Umbilical cord (tissue), 2 donors: ENCODE data around the gene SRBD1. TPM values are rescaled to one million over a fixed set of nuclear protein-coding genes. Genes with fewer than 3 reads are reported as not detected.

ENCODE experiments used
- DNase-seq: peaks from one replicate; pipeline ENCODE4 v3.0.0-alpha.2; 2015; ENCODE audit warnings: low spot score
- total RNA-seq: library from RNA; depleted of rRNA; stranded (reverse); fragments of >200 nt; gene quantifications from one replicate; pipeline ENCODE4 v1.2.3, GENCODE V29; 2014; ENCODE audit warnings: low replicate concordance; ENCODE audit not compliant: insufficient read depth

The SRBD1 gene
- total RNA-seq, 1 donor from 2014 or later = 25.3 TPM

DNA sequence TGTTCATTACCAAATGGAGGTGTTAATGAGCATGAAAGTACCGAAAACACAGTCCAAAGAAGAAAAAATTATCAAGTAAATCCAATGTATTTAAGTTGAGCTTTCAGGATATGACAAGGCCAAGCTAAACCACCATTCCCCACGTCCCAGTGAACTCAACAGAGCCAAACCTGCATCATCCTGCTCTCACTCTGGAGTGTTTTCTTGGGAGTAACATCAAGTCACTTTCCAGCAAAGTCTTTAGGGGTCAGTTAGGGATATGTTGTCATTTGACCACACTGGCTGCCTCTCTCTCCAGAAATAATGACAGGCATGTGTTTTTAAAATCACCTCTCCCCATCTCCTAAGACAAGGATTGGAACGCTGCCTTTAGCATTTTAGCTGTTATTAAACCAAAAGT, 140.5 kb downstream of the SRBD1 start:
- no peak for DNase-seq

DNA sequence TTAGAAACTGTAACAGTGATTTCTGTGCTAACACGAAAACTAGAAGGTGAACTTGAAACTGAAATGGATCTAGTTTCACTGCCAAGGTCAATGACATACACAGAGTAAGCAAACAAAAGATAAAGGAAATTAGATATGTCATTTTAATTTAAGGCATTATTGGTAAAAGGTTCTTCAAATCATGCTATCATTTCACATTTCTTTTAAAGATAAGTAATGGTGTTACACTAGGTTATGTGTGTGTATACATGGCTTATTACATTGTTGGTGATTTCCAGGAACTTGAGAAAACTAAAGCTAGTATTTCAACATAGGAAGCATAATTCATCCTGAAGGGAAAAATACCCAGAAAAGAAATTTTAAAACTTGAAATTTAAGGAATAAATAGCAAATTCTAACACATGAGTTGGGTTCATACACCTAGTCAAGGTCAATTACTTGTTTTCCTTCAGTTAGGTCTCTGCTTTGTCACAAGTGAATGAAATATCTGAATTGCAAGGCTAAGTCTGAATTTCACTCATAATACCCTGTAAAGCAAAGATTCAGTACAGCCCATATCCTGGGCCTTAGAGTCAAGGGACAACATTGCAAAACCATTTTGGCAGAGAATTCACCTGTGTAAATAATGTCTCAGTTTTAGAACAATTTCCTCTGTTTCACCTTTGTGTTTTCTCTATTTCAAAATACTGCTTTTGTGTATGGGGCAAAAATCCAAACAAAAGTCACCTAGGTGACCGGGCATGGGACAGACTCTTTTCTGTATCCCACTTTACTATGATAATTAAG, 141.6 kb downstream of the SRBD1 start:
- DNase-seq = no peak

DNA sequence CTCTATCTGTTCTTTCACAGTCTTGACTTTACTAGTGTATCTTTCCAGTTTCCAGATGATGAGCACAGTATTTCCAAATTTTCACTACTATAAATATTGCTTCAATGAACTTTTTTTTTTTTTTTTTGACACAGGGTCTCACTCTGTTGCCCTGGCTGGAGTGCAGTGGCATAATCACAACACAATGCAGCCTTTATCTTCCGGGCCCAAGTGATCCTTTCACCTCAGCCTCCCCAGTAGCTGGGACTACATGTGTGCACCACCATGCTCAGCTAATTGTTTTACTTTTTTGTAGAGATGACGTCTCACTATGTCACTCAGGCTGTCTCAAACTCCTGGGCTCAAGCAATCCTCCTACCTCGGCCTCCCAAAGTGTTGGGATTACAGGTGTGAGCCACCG, 142.8 kb downstream of the SRBD1 start:
- DNase-seq = no peak

DNA sequence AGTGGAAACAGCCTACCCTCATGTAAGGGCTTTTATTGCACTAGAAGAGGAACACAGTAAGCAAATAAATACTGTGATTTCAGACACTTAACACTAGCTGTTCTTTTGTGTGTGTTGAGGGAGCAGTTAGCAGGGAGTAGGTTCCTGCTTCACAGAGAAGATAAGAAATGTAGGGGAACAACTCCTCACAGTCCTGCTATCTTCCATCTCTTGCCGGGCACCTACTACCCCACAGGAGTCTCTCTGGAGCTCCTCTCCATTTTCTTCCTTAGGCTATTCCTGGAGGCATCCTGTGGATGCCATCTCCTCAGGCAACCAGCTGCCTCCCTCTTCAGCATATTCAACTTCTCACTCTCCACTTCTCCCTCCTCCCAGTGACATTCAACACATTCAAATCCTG, 145.0 kb downstream of the SRBD1 start:
- no peak for DNase-seq

DNA sequence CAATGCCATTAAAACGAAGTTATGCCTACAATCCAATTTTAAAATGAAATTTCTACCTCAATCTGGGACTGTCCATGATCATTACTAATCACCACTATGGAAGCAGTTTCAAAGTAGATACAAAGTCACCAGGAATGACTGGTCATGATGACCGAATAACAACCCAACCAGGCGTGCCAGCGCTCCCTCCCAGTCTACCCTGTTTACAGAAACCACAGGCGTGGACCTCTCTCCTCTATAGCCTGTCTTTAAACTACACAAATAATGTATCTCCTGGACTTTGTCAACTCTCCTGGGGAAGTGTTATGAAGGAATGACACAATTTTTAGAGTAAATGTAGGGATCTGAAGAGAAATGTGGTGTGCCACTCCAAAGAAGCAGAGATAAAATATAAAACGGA, 150.2 kb downstream of the SRBD1 start:
- no peak for DNase-seq

DNA sequence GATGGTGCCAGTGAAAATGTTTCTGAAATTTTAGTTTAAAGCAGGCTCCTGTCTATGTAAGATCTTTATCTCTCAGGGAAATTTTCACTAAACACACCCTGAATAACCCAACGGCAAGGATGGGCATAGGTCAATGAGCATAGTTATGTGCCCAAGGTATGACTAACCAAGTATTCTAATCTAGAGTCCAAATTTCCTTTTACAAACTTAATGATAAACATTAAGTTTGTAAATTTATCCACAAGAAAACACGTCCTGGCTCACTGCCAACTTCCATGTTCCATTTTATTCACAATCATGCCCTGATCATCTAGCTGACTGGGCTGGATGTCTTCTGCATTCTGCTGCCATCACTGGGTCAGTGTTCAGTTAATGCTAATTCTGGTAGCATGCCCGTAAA, 151.2 kb downstream of the SRBD1 start:
- no peak for DNase-seq

DNA sequence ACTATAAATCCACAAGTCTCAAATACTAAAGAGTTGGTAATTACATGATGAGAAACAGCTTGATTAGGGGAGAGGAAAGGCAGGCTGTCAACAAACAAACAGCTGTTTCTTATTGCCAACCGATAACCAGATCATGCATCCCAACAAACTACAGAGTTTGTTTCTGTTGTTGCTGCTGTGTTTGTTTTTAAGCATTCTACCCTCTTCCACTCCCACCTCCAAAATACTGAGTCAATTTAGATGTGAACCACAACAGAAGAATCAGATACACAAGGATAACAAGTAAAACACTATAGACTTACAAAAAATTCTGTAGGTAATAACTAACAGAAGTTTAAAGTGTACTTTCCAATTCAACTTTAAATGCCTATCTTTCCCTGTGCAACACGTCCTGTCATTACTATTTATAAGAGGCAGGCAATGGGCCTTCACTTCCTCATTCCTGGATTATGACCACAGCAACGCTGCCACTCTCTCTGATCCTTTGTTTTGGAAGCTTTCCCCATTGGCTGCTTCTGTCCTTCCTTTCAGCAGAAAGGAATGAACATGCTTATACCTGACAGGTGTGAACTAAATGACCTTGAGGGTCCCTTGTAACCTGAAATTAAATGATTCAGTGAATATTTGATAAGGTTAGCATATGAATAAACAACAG, 152.0 kb downstream of the SRBD1 start:
- DNase-seq = peak; percentile 50

DNA sequence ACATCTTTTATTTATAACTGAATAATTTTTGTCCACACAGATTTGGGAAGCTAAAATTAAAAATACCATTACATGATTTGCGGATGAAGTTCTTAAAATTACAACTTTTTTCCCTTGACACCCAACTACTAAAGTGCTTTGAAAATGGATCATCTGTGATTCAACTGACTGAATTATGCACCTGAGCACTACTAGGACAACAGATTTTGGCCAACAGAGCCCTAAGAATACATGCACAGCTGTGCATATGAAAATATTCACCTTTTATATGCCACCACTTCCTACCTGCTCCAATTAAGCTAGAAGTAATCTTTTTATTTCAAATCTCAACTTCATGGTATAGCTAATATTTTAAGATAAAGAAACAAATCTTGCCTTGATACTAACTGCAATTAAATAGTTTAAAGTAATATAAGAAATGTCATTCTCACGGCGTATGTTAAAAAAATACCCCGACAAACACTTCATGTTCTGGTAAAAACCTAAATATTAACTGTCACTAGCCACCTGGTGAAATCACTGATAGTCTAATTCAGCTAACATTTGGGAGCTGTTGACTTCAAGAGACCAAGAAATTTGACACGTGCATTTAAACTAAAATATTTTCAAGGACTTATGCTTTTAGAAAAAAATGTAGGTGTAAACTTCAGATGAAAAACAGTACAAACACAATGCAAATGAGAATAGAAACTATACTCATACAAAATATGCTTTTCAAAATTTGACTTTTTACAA, 153.7 kb downstream of the SRBD1 start:
- DNase-seq = no peak

DNA sequence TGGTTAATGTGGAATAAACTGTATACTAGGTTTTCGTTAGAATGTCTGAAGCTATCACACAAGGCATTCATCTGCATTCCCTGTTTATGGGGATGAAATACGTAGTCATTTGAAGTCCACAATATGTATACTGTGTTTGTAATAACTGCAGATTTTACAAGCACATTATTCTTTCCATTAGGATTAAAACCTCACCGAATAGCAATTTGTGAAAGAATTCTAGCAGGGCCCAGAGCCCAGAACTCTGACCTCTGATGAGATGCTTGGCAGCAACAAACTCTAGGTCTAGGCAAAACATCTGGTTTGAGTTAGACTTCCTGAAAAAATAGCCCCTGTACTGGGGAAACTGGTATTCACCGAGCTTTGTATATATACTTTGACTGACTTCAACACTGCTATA, 158.2 kb downstream of the SRBD1 start:
- peak; percentile 52 for DNase-seq

DNA sequence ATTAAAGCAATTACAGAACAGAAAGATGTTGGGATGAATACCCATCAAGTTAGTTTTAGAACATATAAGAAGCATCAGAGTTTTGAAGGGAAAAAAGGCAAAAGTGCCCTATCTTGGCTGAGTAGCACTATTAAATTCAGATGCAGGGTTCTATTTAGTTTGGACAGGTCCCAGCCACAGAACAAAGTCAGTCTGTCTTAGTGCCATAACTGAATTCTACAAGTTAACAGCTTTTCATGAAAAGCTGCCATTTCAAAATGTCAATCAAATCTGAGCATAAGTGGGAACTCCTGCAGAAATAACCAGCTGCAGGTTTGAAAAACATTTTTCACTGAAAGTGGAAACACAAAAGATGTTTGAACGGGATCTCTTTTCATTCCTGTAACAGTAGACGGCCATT, 160.4 kb downstream of the SRBD1 start:
- no peak for DNase-seq

DNA sequence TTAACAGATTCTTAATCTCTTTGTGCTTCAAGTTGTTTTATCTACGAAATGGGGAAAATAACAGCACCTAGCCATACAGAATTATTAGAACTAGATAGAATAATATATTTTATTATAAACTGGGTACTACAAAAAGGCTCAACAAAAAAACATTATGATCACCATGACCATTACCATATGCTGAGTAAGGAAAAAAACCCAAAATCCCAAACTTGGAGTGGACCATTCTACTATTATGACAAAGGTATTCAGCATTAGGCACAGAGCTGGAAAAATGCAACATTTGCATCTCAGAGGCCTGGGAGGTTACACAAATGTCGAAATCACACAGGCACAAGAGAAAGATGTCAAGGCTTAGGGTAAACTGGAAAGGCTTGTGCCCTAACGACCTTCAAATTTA, 162.8 kb downstream of the SRBD1 start:
- no peak for DNase-seq

DNA sequence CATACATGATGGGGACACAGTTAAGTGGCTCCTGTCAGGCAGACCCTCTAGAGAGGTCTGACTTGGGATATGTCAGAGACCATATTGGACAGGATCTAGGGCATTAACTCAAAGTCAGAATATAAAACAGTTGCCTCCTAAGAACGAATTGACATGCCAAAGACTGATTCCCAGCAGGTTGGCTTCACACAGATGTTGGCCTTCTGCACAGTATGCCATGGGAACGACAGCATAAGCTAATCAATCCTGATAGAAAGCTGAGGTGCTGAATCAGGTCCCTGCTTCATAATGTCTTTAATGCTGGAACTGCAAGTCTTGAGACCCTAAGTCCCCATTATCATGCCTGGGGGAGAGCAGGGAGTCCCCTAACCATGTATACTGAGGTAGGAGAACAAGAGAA, 165.1 kb downstream of the SRBD1 start:
- no peak for DNase-seq

DNA sequence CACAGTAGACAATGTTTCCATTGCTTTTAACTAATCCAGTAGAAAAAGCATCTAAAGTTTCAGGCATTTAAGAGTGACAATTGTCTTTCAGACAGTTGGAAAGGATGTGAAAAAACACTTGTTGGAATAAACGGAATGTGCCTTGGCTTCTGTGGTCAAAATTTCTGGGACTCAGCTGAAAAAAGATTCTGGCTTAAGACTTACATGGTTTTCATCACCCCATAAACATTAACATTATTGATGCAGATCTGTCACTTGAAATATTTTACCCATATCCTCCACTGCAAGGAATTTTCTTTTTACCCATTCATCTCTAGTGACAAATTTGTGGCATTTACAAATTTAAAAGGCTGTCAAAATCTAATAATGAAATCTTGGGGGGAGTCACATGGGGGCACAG, 166.0 kb downstream of the SRBD1 start:
- no peak for DNase-seq

DNA sequence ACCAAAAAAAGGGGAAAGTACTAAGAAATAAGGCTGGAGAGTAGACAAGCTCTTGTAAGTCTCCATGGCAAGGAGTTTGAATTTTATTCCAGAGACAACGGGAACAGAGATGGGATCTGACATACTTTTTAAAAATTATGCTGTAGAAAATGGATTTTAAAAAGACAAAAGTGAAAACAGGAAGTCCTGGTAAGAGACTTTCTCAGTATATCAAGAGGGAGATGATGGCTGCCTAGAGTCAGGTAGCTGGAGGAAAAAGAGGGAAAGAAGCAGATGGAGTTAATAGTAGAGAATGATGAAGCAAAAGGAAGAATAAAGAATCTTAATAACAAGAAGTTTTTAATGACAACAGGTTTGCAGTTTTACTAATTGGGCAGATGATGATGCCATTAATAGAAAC, 168.1 kb downstream of the SRBD1 start:
- DNase-seq = no peak

DNA sequence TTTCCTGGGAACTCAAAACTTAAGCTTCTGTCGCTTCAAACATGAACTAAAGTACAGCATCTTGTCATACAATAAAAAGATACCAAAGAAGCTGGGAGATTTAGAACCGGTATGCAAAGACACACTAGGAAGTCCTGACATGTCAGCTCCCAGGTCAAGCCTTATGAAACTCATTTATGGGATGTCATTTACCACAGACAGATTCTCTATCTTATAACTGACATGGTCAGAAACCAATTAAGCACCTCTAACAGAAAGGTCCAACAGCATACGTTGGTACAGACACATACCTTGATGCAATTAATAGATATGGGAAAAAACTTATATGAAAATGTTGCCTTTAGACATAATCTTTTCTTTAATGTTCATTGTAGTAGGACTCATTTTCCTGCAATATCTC, 169.0 kb downstream of the SRBD1 start:
- no peak for DNase-seq

DNA sequence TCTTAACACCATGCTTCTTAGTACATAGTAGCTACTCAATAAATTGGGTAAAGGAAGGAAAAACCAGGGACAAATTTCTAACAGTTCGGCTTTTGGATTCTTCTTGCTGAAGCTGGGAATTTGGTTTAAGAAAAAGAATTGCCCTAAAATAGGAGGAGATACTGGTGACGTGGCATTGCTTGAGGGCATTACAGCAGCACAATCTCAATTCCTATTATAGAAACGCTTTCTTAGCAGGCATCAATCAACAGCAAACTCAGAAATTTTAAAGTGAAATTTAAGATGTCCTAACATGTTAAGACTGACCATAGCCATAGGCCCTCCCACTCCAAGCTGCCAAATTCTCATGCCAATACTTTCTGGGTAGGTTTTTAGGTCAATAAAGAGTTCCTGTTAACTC, 169.5 kb downstream of the SRBD1 start:
- no peak for DNase-seq

DNA sequence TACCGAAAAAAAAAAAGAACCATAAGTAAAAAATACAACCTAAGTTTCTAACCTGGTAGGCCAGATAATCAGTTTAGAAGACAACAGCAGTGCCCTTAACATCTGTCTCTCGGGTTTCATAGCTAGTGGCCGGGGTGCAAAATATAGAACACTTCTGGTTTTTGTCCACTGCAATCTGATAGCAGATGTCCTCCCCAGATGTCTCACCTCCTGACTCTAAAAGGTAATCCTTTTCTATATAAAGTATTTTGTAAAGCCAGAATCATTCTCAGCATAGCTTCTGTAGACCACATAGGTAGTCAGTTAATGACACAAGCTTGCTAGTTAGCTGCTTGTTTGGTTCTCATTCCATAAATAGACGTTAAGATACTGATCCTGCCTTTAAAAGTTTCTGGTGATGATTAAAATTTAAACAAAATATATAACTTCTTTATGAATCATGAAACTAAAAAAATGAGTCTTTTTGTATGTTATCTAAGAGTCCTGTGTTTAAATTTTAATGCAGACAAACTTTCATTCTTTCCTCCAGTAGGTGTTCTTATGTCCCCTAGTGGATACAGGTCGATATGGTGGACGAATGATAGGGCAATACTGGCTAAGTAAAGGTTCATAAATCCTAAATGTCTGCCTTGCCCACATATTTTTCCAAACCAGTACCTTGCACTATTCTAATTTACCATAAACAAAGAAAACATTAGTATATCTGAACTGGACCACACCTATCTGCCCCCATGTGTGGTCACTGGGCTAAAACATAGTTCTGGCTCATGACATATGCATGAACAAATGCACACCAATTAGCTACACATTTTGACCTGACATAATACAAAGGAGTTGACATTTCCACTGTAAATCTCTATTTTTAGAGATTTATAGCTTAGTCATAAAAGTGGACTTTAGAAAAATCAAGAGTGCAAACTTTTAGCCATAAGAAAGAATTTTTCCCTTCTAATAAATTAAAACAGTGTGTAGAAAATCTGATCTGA, 171.0 kb downstream of the SRBD1 start:
- no peak for DNase-seq

DNA sequence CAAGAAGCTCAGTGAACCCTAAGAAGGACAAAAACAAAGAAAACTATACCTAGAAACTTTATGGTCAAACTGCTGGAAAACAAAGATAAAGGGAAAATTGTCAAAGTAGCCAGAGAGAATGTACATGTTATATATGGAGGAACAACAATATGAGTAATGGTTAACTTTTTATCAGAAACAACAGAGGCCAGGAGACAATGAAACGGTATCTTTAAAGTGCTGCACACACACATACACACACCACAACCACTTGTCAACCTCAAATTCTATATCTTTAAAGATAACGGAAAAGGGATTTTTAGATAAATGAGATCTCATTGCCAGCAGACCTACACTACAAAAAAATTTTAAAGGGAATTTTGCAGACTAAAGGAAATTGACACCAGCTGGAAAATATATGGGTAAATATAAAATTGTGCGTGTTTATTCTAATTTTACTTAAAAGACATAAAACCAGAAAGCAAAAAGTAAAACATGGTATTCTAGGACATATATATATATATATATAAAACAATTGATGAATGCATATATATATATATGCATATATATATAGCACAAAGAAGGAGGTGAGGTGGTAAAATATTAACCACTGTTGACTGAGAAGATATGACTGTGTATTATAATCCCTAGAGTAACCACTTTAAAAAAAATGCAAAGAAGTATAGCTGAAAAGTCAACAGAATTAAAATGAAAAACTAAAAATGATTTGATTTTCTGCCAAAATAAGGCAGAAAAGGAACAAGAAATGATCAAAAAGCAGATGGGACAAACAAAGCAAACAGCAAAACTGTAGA, 172.0 kb downstream of the SRBD1 start:
- DNase-seq = no peak

DNA sequence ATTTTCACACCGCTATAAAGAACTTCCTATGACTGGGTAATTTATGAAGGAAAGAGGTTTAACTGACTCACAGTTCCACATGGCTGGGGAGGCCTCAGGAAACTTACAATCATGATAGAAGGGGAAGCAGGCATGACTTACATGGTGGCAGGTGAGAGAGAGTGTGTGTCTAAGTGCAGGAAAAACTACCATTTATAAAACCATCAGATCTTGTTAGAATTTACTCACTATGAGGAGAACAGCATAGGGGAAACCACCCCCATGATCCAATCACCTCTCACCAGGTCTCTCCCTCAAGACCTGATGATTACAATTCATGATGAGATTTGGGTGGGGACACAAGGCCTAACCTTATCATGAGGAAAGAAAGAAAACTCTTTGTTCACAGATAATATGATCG, 174.6 kb downstream of the SRBD1 start:
- no peak for DNase-seq

DNA sequence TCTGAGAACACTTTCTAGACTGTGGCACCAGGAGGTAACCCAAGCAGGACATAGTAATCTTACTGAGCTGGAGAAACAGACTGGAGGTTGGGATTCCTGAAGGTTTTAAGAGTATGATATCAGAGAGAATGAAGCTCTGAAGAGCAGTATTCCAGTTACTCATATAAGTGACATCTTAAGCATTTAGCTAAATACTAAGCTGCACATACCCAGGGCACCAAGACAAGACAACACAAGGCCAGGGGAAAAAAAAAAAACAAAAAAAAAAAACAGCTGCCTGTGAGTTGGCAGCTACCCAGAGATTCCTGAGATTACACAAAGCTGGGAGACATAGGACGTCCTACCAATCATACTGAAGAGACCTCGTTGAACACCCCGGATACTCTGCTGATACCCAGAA, 175.8 kb downstream of the SRBD1 start:
- peak; percentile 7 for DNase-seq

DNA sequence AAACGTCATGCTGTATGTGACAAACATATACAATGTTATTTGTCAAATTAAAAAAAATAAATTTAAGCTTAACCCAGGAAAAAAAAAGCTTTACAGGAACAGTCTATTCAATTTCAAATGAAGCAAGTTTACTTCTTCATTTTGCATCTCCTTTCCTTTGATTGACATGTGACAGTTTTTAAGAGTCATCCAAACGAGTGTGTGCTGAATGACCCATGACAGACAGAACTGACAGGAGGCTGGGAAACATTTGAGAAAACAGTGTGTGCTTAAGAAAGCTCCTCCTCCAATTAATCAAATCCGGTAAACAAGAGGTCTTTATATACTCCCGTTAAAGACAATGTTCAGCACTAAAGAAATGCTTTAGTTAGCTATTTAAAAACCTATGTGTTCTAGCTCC, 177.7 kb downstream of the SRBD1 start:
- DNase-seq = no peak
